Right forelimb (tissue), 1 donor: ENCODE measurements around the gene PBLD.
"Not testable (repeated sequence)": the region's sequence is repeated elsewhere in the genome, so short reads cannot be mapped to it uniquely, and the experiment has no call there.

Experiments
- DNase-seq: peaks from one replicate; pipeline ENCODE4 v3.0.0-alpha.2; 2018

Gene PBLD

GRCh38 chr10:68330852-68331454 lies 1.8 kb downstream of the PBLD start:
- peak; percentile 61 for DNase-seq

DNA sequence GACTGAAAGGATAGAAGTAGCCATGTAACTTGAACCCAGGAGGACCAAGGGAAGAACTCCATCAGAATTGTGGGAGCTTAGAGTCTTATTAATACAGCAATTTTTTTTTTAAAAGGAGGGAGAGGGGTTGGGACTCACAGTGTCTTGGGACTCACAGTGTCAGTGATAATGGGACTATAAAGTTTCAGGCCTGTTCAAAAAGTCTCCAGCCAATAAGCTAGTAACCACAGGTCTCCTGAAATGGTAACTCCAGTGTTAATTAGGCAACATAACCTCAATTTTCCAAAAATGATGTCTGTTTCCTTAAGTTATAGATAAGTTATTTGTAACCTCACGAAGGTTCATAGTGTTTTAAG lies 3.2 kb downstream of the PBLD start:
- DNase-seq, result no peak

DNA sequence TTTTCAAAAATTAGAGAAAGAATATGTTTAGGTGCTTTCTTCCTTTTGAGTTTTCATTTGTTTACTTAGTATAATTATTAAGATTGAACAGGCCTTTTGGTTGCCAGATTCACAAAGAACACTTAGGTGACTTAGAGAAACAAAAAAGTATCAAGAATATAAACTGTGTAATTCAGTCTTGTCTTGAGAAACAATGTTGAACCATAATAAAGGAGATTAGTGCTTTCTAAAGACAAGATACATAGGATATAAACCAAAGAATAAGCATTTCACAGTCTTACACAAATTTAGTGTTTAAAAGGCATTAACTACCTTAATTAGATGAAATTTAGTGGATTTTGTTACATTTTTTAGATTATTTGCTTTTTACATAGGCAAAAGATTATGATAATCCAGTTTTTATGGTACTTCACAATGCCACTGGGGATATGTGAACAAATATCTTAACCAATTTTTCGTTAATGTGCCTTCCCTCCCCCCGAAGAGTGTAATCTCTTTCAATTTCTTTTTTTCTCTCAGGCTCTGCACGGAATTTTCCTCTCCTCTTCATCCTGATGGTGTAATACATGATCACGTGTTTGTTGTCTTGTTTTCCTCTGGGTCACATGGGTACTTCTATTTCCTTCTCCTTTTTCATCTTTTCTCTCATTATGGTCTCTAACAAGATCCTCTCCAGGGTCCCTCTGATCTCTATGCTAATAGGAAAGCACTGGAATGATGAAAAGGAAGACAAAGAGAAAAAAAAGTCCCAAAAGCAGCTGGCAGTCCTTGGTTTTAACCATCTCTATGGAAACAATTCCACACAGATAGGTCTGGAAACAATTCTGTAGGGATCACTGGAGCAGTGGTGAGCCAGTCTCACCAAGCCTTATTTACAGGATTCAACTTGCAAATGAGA lies 4.6 kb downstream of the PBLD start:
- DNase-seq, result no peak

DNA sequence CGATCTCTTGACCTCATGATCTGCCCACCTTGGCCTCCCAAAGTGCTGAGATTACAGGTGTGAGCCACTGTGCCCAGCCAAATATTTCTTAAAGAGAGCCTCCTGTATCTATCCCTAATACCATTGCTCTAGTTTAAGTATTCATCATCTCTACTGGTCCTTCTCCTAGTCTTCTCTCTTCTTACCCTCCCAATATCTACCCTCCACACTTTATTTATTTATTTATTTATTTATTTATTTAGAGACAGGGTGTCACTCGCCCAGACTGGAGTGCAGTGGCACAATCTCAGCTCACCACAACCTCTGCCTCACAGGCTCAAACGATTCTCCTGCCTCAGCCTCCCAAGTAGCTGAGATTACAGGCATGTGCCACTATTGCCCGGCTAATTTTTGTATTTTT lies 8.3 kb downstream of the PBLD start:
- not testable (repeated sequence) for DNase-seq

DNA sequence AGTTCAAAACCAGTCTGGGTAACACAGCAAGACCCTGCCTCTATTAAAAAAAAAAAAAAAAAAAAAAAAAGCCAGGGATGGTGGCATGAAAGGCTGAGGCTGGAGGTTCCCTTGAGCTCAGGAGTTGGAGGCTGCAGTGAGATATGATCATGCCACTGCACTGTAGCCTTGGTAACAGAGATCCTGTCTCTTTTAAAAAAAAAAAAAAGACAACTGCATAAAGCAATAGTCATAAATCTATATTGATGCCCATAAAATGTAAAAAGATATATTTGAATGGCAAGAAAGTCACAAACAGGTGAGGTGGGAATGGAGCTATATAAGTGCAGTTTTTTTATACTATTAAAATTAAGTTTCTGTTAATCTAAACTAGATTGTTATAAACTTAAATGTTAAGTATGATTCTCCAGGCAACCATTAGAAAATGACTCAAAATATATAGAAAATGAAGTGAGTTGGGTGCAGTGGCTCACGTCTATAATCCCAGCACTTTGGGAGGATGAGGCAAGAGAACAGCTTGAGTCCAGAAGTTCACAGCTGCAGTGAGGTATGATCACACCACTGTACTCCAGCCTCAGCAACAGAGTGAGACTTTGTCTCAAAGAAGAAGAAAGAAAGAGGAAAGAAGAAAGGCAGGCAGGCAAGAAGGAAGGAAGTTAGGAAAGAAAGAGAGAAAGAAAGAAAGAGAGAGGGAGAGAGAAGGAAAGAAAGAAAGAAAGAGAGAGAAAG lies 14.2 kb downstream of the PBLD start:
- DNase-seq, result no peak

DNA sequence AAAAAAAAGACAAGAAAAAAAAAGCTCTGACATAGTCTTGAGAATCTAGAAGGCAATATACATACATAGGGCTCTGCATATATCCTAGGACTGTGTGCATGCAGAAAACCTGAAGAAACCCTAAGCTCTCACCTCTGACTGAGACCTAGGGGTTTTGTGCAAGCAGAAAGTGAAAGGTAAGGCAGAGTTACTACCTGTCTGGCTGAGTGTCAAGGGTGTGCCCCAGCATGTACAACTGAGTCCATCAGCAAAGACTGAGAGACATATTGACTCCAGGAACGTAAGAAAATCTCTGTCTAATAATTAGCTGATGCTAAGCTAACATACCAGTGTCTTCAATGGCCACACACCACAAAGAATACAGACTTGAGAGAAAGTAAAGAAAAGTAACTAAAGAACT lies 17.1 kb downstream of the PBLD start:
- DNase-seq, result no peak

GRCh38 chr10:68314930-68315329 lies 17.8 kb downstream of the PBLD start:
- DNase-seq, result not testable (repeated sequence)

DNA sequence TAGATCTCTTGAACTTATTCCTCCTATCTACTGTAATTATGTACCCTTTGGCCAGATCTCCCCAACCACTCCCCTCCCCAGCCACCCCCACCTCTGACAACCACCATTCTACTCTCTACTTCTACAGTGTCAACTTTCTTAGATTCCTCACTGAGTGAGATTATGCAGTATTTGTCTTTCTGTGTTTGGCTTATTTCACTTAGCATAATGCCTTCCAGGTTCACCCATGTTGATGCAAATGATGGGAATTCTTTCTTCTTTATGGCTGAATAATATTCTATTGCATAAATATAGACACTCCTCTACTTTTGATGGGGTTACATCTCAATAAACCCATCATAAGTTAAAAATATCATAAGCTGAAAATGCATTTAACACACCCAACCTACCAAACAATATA lies 22.2 kb downstream of the PBLD start:
- DNase-seq, result no peak

DNA sequence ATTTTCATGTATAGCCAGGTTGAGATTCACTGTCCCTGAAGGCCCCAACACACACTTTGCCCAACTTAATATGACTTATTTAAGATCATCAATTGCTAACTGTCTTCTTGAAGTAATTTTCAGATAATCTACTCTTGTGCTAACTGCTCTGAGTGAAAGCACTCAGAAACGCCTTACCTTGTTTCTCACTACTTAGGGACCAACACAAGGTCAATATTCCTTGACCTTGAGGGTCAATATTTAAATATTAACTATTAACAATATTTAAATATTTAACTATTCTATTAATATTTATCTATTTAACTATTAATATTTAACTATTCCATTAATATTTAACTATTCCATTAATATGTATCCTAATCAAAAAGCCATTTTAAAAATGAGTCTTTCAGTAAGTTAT lies 26.9 kb downstream of the PBLD start:
- no peak for DNase-seq

DNA sequence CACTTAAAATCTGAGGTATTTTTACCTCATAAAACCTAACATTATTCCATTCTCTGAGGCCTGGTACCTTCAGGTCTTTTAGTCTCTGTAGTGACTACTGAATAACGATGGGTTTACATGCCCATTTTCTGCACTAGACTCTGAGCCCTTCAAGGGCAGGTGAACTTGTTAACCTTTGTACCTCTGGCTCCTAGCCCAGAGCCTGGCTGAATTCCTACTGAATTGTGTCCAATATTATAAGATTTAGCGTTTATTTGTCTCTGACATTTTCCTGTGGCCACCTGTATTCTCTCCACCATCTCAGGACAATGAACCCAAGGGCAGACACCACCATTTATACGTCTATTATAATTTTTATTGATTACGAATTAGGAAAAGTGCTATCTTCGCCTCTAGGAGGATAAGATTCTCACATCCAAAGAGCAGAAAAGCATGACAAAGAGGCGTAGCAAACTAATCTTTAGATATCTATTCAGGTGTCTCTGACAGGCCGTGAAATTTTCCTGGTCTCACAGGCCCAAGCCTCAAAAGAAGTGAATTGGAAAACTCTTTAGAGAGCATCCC lies 28.8 kb downstream of the PBLD start:
- no peak for DNase-seq

DNA sequence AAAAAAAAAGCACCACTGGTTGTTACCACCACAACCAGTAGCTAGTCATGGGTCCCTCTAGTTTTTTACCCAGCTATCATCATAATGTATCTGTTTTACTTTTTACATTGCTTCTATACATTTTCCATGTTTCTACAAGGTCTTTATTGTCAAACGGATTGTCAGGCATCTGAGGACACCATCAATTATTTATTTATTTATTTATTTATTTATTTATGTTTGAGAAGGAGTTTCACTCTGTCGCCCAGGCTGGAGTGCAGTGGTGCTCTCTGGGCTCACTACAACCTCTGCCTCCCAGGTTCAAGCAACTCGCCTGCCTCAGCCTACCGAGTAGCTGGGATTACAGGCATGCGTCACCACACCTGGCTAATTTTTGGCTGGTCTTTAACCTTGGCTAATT lies 29.9 kb downstream of the PBLD start:
- DNase-seq, result no peak

DNA sequence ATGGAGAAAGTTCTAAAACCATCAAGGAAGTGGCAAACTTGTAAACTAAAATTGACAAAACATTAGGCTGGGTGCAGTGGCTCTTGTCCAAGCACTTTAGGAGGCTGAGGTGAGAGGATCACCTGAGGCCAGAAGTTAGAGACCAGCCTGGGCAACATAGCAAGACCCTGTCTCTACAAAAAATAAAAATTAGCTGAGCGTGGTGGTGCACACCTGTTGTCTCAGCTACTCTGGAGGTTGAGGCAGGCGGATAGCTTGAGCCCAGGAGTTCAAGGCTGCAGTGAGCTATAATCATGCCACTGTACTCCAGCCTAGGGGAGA lies 30.3 kb downstream of the PBLD start:
- no peak for DNase-seq

GRCh38 chr10:68301790-68302502 lies 30.8 kb downstream of the PBLD start:
- DNase-seq, result no peak

DNA sequence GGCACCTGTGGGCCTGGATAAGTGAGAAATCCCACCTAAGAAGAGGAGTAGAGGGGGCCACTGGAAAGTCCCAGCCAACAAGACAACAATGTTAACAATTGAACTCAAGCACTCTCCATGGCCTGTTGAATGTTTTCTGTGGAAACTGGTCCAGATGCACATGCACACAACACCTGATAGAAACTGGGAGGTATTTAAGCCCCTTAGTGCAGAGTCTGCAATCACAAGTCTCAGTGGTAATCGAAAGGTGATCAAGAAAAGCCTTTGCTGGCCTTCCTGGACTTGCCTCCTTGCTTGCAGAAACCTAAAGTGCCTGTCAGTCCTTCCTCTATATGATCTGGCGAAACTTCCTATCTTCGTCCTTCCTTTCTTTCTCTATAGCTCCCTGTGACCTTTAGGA lies 31.4 kb downstream of the PBLD start:
- DNase-seq, result no peak

GRCh38 chr10:68296843-68297663 lies 35.7 kb downstream of the PBLD start:
- no peak for DNase-seq

DNA sequence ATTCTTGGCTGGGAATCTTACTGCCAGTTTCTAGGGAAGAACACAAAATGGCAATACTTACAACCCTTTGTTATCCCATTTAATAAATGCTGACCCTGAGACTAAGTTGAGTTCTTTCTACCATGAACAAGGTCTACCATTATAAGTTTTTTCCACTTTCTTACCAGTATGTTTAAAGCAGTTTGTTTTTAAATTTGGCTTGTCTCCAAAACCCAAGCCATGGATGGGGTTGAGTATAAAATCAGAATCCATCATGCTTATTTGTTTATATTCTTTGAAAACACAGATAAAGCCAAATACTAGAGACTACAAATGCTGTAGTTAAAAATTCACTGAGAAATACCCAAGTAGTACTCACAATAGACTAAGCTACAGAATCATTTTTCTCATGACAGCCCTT lies 42.0 kb downstream of the PBLD start:
- DNase-seq, result no peak

DNA sequence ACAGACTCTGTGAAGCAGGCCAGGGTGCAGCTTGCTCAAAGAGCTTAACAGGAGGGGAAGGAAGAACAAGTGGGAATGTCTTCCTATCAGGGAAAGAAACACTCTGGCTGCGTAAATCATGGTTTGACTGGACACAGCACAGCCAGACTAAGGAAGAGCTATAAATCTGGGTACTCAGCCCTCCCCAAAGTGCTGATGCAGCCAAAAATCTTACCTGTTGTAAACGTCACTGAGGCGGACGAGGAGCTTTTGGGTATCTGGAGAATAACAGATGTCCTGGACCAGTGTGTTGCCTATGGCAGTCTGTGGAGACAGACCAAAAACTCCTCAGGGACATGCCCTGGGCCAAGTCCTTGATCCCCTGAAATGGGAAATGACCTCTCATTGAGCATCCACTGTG lies 44.0 kb downstream of the PBLD start:
- no peak for DNase-seq

DNA sequence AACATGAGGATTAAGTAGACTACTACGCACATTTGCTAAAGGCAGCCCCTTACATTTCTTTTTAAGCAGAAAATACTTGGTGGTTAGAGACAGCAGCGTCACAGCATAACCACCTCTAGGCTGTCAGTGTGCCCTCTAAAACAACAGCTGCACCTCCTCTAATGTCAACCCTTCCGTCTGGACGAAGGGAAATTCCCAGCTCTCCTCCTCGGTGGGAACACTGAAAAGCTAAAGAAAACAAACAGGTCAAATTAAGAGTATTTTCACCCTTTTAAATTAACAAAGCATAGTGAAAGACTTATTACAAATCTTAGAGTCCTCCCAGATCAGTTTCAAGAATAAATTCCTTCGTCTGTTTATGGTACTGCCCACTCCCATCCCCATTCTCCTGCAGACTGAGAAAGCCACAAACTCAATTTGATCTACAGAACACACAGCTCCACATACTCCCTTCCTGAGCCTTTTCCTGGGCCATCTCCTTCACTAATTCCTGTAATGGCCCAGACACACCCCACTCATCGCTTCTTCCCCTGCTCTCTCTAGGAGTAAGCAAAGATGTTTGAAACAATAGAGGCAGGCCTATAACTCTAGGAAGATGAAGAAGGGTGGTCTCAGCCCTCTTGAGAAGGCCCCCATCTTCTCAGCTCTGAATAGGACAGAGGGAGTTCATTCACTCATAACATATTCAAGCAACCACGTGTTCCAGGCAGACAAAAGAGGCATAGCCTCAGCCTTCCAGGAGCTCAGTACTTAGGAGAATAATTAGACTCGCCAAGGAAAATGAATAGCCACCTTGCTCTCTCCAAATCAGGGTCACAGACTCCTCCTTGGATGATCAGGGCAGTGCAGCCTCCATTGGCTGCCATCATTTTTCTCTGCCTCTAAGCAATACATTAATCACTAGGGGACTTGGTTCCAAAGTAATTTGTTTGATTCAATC lies 48.4 kb downstream of the PBLD start:
- no peak for DNase-seq

DNA sequence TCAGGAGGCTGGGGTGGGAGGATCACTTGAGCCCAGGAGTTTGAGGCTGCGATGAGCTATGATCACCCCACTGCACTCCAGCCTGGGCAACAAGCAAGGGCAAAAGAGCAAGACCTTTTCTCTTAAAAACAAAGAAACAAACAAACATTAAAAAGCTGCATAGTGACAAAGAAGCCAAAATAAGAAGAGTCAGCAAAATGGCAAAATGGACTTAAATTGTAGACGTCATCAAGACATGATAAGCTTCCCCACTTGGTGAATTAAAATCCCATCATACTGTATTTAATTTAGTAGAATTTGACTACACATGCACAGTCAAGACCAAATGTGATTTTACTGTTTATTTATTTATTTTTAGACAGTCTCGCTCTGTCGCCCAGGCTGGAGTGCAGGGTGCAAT lies 52.0 kb downstream of the PBLD start:
- DNase-seq, result no peak

DNA sequence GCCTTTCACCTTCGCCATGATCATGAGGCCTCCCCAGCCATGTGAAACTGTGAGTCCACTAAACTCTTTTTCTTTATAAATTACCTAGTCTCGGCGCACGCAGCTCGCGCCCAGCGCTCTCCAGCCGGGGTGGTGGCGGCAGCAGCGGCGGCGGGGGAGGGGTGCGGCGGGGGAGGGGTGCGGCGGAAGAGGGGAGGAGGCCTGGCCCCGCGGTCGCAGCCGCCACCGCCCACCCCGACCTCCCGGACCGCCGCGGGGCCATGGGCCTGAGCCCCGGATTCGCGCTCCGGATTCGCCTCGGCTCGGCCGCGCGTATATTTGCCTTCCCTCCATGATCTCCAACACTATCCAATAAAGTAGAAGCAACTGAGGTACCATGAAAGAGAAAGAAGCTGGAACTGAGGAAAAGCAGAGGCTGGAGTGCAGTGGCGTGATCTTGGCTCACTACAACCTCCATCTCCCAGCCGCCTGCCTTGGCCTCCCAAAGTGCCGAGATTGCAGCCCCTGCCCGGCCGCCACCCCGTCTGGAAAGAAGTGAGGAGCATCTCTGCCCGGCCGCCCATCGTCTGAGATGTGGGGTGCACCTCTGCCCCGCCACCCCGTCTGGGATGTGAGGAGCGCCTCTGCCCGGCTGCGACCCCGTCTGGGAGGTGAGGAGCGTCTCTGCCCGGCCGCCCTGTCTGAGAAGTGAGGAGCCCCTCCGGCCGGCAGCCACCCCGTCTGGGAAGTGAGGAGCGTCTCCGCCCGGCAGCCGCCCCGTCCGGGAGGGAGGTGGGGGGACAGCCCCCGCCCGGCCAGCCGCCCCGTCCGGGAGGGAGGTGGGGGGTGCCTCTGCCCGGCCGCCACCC lies 53.6 kb downstream of the PBLD start:
- not testable (repeated sequence) for DNase-seq
